ENCODE data around the gene PPM1H.

PPM1H gene

DNA sequence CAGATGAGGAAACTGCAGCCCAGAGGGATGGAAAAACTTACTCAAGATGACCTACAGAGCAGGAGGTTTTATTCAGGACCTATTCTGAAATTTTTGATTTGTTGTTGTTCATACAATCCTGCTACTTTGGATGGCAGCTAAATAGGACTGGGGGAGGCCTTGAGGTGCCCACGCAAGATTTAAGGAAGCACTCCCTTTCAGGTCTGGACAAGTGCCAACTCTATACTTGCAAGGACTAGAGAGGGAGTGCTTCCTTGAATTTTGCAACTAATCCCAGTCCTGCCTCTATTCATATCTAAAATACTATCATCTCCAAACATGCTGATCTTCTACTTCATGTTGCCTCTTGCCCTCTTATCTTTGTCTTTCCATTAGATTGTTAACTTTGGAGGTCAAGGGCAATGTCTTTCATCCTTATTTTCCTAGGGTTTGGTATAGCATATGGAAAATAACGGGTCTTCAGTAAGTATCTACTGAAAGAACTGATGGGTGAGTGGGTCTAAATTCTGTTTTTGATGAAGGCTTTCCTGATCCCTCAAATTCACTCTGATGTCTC, 28.6 kb upstream of the PPM1H start:
- H3K36me3 ChIP-seq (replicated peaks; ENCODE audit: low read depth, low read length) = no peaks in the 10 kb centered on the region
- peaks cover 4% of the 10 kb centered on the region; the same call in 1 of the 2 replicates for H3K9me3 ChIP-seq (ENCODE audit: insufficient read depth, low read length)
- H3K4me1 ChIP-seq (ENCODE audit: low read length) = peaks cover 37% of the 10 kb centered on the region
- H3K9ac ChIP-seq (ENCODE audit: low read length) = no peak overlapping the region
- H3K4me2 ChIP-seq (ENCODE audit: low read length) = no peak overlapping the region
- H4K20me1 ChIP-seq (ENCODE audit: insufficient read depth, low read length) = no peaks in the 10 kb centered on the region
- H3K27ac ChIP-seq (ENCODE audit: low read length) = no peak overlapping the region
- no peak overlapping the region for H3K4me3 ChIP-seq (ENCODE audit: low read length)
- H3K27me3 ChIP-seq (ENCODE audit: low read depth, low read length) = no peaks in the 10 kb centered on the region
- no peaks in the 10 kb centered on the region for H3K79me2 ChIP-seq (ENCODE audit: low read length)
- TF ChIP-seq, protein P1, sequence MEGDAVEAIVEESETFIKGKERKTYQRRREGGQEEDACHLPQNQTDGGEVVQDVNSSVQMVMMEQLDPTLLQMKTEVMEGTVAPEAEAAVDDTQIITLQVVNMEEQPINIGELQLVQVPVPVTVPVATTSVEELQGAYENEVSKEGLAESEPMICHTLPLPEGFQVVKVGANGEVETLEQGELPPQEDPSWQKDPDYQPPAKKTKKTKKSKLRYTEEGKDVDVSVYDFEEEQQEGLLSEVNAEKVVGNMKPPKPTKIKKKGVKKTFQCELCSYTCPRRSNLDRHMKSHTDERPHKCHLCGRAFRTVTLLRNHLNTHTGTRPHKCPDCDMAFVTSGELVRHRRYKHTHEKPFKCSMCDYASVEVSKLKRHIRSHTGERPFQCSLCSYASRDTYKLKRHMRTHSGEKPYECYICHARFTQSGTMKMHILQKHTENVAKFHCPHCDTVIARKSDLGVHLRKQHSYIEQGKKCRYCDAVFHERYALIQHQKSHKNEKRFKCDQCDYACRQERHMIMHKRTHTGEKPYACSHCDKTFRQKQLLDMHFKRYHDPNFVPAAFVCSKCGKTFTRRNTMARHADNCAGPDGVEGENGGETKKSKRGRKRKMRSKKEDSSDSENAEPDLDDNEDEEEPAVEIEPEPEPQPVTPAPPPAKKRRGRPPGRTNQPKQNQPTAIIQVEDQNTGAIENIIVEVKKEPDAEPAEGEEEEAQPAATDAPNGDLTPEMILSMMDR (IDR thresholded peaks at IDR 0.05; ENCODE audit: low read depth, low read length) = no peak
- TF ChIP-seq EZH2phosphoT487 (IDR thresholded peaks at IDR 0.05; ENCODE audit: low read depth) = no peak
- H2AFZ ChIP-seq (ENCODE audit: low read depth, low read length) = no peak overlapping the region

DNA sequence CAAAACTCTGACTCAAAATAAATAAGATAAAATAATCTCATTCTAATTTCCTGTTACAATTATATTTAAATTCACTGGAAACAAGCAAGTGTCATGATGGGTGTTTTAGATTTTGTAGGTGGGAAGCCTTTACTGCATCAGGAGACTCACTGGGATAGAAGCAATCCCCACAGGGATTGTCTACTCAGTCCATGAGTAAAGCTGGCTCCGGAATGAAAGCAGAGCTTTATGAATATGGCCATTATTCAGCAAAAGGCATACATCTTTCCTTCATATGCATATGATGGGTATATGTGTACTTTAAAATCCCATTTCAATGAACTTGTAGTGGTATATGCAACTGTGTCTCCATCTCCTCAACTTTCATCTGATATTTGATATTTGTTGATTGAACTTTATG, 25.4 kb upstream of the PPM1H start:
- Histone ChIP-seq H3K27me3 (ENCODE audit: low read depth, low read length) (no peaks in the 10 kb centered on the region), H3K4me2 (ENCODE audit: low read length) (no peak overlapping the region), H3K9ac (ENCODE audit: low read length) (no peak overlapping the region), H3K4me1 (ENCODE audit: low read length) (peaks cover 19% of the 10 kb centered on the region), H3K27ac (ENCODE audit: low read length) (no peak overlapping the region), H4K20me1 (ENCODE audit: insufficient read depth, low read length) (no peaks in the 10 kb centered on the region), H2AFZ (ENCODE audit: low read depth, low read length) (no peak overlapping the region), H3K79me2 (ENCODE audit: low read length) (no peaks in the 10 kb centered on the region), H3K9me3 (ENCODE audit: insufficient read depth, low read length) (peaks cover 4% of the 10 kb centered on the region; the same call in 1 of the 2 replicates), H3K4me3 (ENCODE audit: low read length) (no peak overlapping the region), H3K36me3 (replicated peaks; ENCODE audit: low read depth, low read length) (no peaks in the 10 kb centered on the region)
- TF ChIP-seq, protein P1 (IDR thresholded peaks at IDR 0.05; ENCODE audit: low read depth, low read length) = no peak
- no peak for TF ChIP-seq EZH2phosphoT487 (IDR thresholded peaks at IDR 0.05; ENCODE audit: low read depth)

DNA sequence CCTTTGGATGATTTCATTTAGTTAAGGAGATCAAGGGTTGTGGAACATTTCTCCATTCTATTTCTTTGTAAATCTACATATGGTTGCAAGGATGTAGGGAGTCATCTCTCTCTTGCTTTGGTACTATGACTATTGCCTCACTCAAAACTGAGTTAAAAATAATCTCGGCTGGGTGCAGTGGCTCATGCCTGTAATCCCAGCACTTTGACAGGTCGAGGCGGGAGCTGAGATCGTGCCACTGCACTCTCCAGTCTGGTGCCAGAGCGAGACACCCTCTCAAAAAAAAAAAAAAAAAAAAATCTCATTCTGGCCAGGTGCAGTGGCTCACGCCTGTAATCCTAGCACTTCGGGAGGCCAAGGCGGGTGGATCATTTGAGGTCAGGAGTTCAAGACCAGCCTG, 24.8 kb upstream of the PPM1H start:
- no peaks in the 10 kb centered on the region for H3K27me3 ChIP-seq (ENCODE audit: low read depth, low read length)
- no peaks in the 10 kb centered on the region for H3K36me3 ChIP-seq (replicated peaks; ENCODE audit: low read depth, low read length)
- no peak overlapping the region for H3K4me3 ChIP-seq (ENCODE audit: low read length)
- no peak overlapping the region for H2AFZ ChIP-seq (ENCODE audit: low read depth, low read length)
- H3K4me1 ChIP-seq (ENCODE audit: low read length) = peaks cover 13% of the 10 kb centered on the region
- H4K20me1 ChIP-seq (ENCODE audit: insufficient read depth, low read length) = no peaks in the 10 kb centered on the region
- TF ChIP-seq, protein P1 (IDR thresholded peaks at IDR 0.05; ENCODE audit: low read depth, low read length) = no peak
- TF ChIP-seq EZH2phosphoT487 (IDR thresholded peaks at IDR 0.05; ENCODE audit: low read depth) = no peak
- H3K9me3 ChIP-seq (ENCODE audit: insufficient read depth, low read length) = peaks cover 4% of the 10 kb centered on the region; the same call in 1 of the 2 replicates
- H3K4me2 ChIP-seq (ENCODE audit: low read length) = no peak overlapping the region
- H3K9ac ChIP-seq (ENCODE audit: low read length) = no peak overlapping the region
- no peaks in the 10 kb centered on the region for H3K79me2 ChIP-seq (ENCODE audit: low read length)
- no peak overlapping the region for H3K27ac ChIP-seq (ENCODE audit: low read length)

DNA sequence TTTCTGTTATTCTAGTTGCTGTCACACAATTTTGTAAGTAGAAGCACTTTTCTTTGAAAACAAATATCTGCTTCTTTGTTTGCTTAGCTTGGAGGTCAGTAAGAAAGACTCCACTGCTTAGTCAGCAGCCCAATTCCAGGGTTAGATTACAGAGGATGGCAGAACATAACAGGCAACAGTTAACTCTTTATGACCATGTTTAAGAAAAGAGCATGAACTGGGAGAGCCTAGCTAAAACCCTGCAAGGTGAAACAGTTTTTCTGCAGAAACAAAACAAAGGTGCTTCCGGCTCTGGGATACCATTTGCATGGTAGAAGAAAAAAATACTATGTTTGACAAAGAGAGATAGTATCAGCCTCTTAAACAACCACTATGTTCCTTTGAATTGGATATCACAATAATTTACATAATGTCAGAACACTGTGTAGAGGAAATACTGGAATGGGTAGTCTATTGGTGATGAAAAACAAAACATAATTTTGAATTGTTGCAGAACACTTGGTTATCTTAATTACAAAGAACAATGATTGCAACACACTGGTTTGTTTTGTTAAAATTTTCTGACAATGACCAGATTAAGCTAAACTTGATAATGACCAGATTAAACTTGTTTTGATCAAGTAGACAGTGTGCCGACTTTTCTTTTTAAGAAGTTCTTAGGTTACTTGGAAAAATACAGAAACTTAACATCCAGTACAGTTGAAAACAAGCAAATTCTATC, 22.4 kb upstream of the PPM1H start:
- Histone ChIP-seq H2AFZ (ENCODE audit: low read depth, low read length) (no peak overlapping the region), H3K27me3 (ENCODE audit: low read depth, low read length) (no peaks in the 10 kb centered on the region), H3K4me3 (ENCODE audit: low read length) (no peak overlapping the region), H3K36me3 (replicated peaks; ENCODE audit: low read depth, low read length) (no peaks in the 10 kb centered on the region), H4K20me1 (ENCODE audit: insufficient read depth, low read length) (no peaks in the 10 kb centered on the region), H3K9me3 (ENCODE audit: insufficient read depth, low read length) (0 out of 2 replicates have a peak, but pooled peaks cover under 1% of the 10 kb centered on the region), H3K27ac (ENCODE audit: low read length) (no peak overlapping the region), H3K4me1 (ENCODE audit: low read length) (0 out of 2 replicates have a peak, but pooled peaks cover 5% of the 10 kb centered on the region), H3K4me2 (ENCODE audit: low read length) (no peak overlapping the region), H3K9ac (ENCODE audit: low read length) (no peak overlapping the region), H3K79me2 (ENCODE audit: low read length) (no peaks in the 10 kb centered on the region)
- TF ChIP-seq, protein P1 (IDR thresholded peaks at IDR 0.05; ENCODE audit: low read depth, low read length) = no peak
- no peak for TF ChIP-seq EZH2phosphoT487 (IDR thresholded peaks at IDR 0.05; ENCODE audit: low read depth)

Measured in OCI-LY3 (cell line).